ENCODE measurements around the gene OTUD1. TPM values are rescaled to one million over a fixed set of nuclear protein-coding genes. Genes with fewer than 3 reads are reported as not detected.
"Not testable (repeated sequence)": the region's sequence is repeated elsewhere in the genome, so short reads cannot be mapped to it uniquely, and the experiment has no call there.

Gene OTUD1
- 6.7 and 6.8 TPM in 2 replicates for total RNA-seq
- polyA plus RNA-seq = 3.7 and 4.2 TPM in 2 replicates
- polyA plus RNA-seq (2012) = 4.1 and 4.2 TPM in 2 replicates
- polyA minus RNA-seq (ENCODE audit: low replicate concordance) = 0.31 and 1.6 TPM in 2 replicates

- peak; percentile 86 to 94 for DNase-seq (ENCODE audit: low read depth in 2 of 2)
- Histone ChIP-seq H3K4me3 (replicated peaks in 1 of 4; ENCODE audit: control extremely low read depth in 1 of 4, insufficient read depth in 1 of 4, low read depth in 3 of 4, low read length in 4 of 4) (peak within 1 kb of the TSS; percentile 65 to 78 (median 69)), H3K27me3 (ENCODE audit: control insufficient read depth, insufficient read depth, low read length) (no peaks in the 10 kb centered on the region), H3K79me2 (ENCODE audit: control insufficient read depth, insufficient read depth, low read length) (peaks cover 10% of the 10 kb centered on the region), H3K27ac (ENCODE audit: insufficient read depth, low read length) (peak within 1 kb of the TSS; percentile 80), H3K9ac (ENCODE audit: insufficient read depth, low read length) (peak within 1 kb of the TSS; percentile 79), H3K36me3 (ENCODE audit: control insufficient read depth, insufficient read depth, low read length) (no peaks in the 10 kb centered on the region), H4K20me1 (ENCODE audit: control insufficient read depth, extremely low read depth, insufficient read depth, low read length) (no peaks in the 10 kb centered on the region), H3K9me3 (ENCODE audit: control insufficient read depth, insufficient read depth, low read depth, low read length) (no peaks in the 10 kb centered on the region), H3K4me1 (ENCODE audit: control insufficient read depth, extremely low read depth, insufficient read depth, low read length) (peaks cover 5% of the 10 kb centered on the region), H3K4me2 (ENCODE audit: extremely low read depth, insufficient read depth, low read length) (peak within 1 kb of the TSS; percentile 56), H2AFZ (ENCODE audit: low read length) (peak within 1 kb of the TSS; percentile 89)
- TF ChIP-seq EZH2 (IDR thresholded peaks at IDR 0.05; ENCODE audit: low read length, missing control alignments) = no peak
- TF ChIP-seq, protein P1, sequence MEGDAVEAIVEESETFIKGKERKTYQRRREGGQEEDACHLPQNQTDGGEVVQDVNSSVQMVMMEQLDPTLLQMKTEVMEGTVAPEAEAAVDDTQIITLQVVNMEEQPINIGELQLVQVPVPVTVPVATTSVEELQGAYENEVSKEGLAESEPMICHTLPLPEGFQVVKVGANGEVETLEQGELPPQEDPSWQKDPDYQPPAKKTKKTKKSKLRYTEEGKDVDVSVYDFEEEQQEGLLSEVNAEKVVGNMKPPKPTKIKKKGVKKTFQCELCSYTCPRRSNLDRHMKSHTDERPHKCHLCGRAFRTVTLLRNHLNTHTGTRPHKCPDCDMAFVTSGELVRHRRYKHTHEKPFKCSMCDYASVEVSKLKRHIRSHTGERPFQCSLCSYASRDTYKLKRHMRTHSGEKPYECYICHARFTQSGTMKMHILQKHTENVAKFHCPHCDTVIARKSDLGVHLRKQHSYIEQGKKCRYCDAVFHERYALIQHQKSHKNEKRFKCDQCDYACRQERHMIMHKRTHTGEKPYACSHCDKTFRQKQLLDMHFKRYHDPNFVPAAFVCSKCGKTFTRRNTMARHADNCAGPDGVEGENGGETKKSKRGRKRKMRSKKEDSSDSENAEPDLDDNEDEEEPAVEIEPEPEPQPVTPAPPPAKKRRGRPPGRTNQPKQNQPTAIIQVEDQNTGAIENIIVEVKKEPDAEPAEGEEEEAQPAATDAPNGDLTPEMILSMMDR (conservative IDR thresholded peaks at IDR 0.05 in 1 of 2, IDR thresholded peaks at IDR 0.05 in 1 of 2; ENCODE audit: low read depth in 1 of 2, low read length in 2 of 2) = peak in 1 of 2 donors; percentile 7
These were observed at the start of gene OTUD1 for GRCh38 chr10:23438547-23439451. TSS of gene OTUD1 (plus strand) at chr10:23439075. CDS start at chr10:23439458, 383 bp downstream.

DNA sequence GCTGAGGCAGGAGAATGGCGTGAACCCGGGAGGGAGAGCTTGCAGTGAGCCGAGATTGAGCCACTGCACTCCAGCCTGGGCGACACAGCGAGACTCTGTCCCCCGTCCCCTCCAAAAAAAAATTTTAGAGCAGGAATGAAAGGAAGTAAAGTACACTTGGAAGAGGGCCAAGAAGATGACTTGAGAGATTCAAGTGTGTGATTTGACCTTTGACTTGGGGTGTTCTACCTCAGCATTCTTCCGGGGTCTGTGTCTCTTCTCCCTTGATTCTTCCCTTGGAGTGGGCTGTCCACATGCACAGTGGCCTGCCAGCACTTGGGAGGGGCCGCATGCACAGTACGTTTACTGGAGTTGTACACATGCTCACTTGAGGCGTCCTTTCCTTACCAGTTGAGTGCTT, 48.5 kb upstream of the OTUD1 start:
- H3K9me3 ChIP-seq (ENCODE audit: control insufficient read depth, insufficient read depth, low read depth, low read length); H3K27me3 ChIP-seq (ENCODE audit: control insufficient read depth, insufficient read depth, low read length): not testable (repeated sequence)

DNA sequence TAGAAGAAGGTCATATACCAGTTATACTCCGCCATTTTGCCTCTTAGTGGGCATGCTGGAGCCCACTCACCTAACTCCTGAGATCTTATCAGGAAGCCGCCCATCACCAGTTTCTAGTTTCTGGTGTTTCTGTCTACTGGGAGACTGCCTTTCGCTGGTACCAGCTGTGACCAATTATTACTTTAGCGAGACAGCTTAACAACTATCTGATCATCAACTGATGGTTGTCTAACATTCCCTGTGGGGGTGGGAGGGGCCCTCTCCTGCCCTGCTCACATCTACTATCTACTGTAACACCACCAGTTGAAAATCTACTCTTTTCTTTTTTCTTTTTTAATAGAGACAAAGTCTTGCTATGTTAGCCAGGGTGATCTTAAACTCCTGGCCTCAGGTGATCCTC, 48.1 kb upstream of the OTUD1 start:
- TF ChIP-seq, protein P1 (conservative IDR thresholded peaks at IDR 0.05 in 1 of 2, IDR thresholded peaks at IDR 0.05 in 1 of 2; ENCODE audit: low read depth in 1 of 2, low read length in 2 of 2) = no peak
- no peak for TF ChIP-seq EZH2 (IDR thresholded peaks at IDR 0.05; ENCODE audit: low read length, missing control alignments)

More for the DNA sequence above, 48.5 kb upstream of the OTUD1 start:
- DNase-seq (ENCODE audit: low read depth in 2 of 2); H3K36me3 ChIP-seq (ENCODE audit: control insufficient read depth, insufficient read depth, low read length); H3K27ac ChIP-seq (ENCODE audit: insufficient read depth, low read length); H2AFZ ChIP-seq (ENCODE audit: low read length); H3K79me2 ChIP-seq (ENCODE audit: control insufficient read depth, insufficient read depth, low read length); H3K4me1 ChIP-seq (ENCODE audit: control insufficient read depth, extremely low read depth, insufficient read depth, low read length); H3K4me2 ChIP-seq (ENCODE audit: extremely low read depth, insufficient read depth, low read length); H4K20me1 ChIP-seq (ENCODE audit: control insufficient read depth, extremely low read depth, insufficient read depth, low read length); H3K4me3 ChIP-seq (replicated peaks in 1 of 4; ENCODE audit: control extremely low read depth in 1 of 4, insufficient read depth in 1 of 4, low read depth in 3 of 4, low read length in 4 of 4); H3K9ac ChIP-seq (ENCODE audit: insufficient read depth, low read length): not testable (repeated sequence)

More for the DNA sequence above, 48.1 kb upstream of the OTUD1 start:
- Histone ChIP-seq H3K9ac (ENCODE audit: insufficient read depth, low read length) (no peak overlapping the region), H3K27ac (ENCODE audit: insufficient read depth, low read length) (no peak overlapping the region), H3K27me3 (ENCODE audit: control insufficient read depth, insufficient read depth, low read length) (no peaks in the 10 kb centered on the region), H3K4me2 (ENCODE audit: extremely low read depth, insufficient read depth, low read length) (no peak overlapping the region), H2AFZ (ENCODE audit: low read length) (no peak overlapping the region), H3K36me3 (ENCODE audit: control insufficient read depth, insufficient read depth, low read length) (no peaks in the 10 kb centered on the region), H3K4me3 (replicated peaks in 1 of 4; ENCODE audit: control extremely low read depth in 1 of 4, insufficient read depth in 1 of 4, low read depth in 3 of 4, low read length in 4 of 4) (no peak overlapping the region), H4K20me1 (ENCODE audit: control insufficient read depth, extremely low read depth, insufficient read depth, low read length) (no peaks in the 10 kb centered on the region), H3K4me1 (ENCODE audit: control insufficient read depth, extremely low read depth, insufficient read depth, low read length) (no peaks in the 10 kb centered on the region), H3K9me3 (ENCODE audit: control insufficient read depth, insufficient read depth, low read depth, low read length) (no peaks in the 10 kb centered on the region), H3K79me2 (ENCODE audit: control insufficient read depth, insufficient read depth, low read length) (no peaks in the 10 kb centered on the region)
- no peak for DNase-seq (ENCODE audit: low read depth in 2 of 2)

Data from fibroblast of lung (primary cell).